HepG2 (cell line): Measurements from ENCODE around the gene RNU4-1. TPM values are rescaled to one million over a fixed set of nuclear protein-coding genes. Genes with fewer than 3 reads are reported as not detected.
A peak's percentile ranks its signal among the peaks of the same experiment; 100 is the strongest.

ENCODE experiments used
- BCL6 ChIP-seq: IDR thresholded peaks from 2 replicates; pipeline ENCODE4 v1.6.1; 2016; ENCODE audit warnings: missing genetic modification reagents, missing compliant biosample characterization
- JUNB ChIP-seq: sonication (generic); formaldehyde crosslinking; IDR thresholded peaks from 2 replicates; pipeline ENCODE4 v1.8.0; 2022; ENCODE audit warnings: missing genetic modification reagents, mild to moderate bottlenecking, borderline replicate concordance
- LCORL ChIP-seq, 2 experiments: fragments of 450-650 bp in 1 of 2; sonication (generic) in 1 of 2; formaldehyde crosslinking in 1 of 2; IDR thresholded peaks; 2 replicates each; pipeline versions ENCODE4 v1.5.0 to v1.6.1; 2017 to 2020; ENCODE audit warnings: antibody characterized with exemption in 1 of 2, missing genetic modification reagents in 1 of 2
- NFAT5 ChIP-seq: sonication (generic); formaldehyde crosslinking; IDR thresholded peaks from 2 replicates; pipeline ENCODE4 v1.4.0; 2020; ENCODE audit warnings: missing genetic modification reagents
- PHF21A ChIP-seq: sonication (generic); formaldehyde crosslinking; IDR thresholded peaks from 2 replicates; pipeline ENCODE4 v1.5.0; 2020; ENCODE audit warnings: mild to moderate bottlenecking, missing genetic modification reagents
- SALL1 ChIP-seq: sonication (generic); formaldehyde crosslinking; IDR thresholded peaks from 2 replicates; pipeline ENCODE4 v1.8.0; 2022; ENCODE audit warnings: mild to moderate bottlenecking, missing genetic modification reagents
- SP4 ChIP-seq: sonication (generic); formaldehyde crosslinking; IDR thresholded peaks from 2 replicates; pipeline ENCODE4 v1.8.1; 2023; ENCODE audit warnings: mild to moderate bottlenecking, missing genetic modification reagents
- TMF1 ChIP-seq: sonication (generic); formaldehyde crosslinking; IDR thresholded peaks from 2 replicates; pipeline ENCODE4 v1.8.1; 2022; ENCODE audit warnings: low read depth, missing genetic modification reagents
- ZNF121 ChIP-seq: sonication (generic); formaldehyde crosslinking; IDR thresholded peaks from 2 replicates; pipeline ENCODE4 v1.5.0; 2020; ENCODE audit warnings: mild to moderate bottlenecking, missing genetic modification reagents
- ZNF24 ChIP-seq: fragments of 450-650 bp; IDR thresholded peaks from 2 replicates; pipeline ENCODE4 v1.6.1; 2017; ENCODE audit warnings: antibody characterized with exemption, mild to moderate bottlenecking
- ZNF318 ChIP-seq: sonication (generic); formaldehyde crosslinking; IDR thresholded peaks from 2 replicates; pipeline ENCODE4 v1.4.0; 2020; ENCODE audit warnings: mild to moderate bottlenecking, missing genetic modification reagents
- ZNF432 ChIP-seq: sonication (generic); formaldehyde crosslinking; IDR thresholded peaks from 2 replicates; pipeline ENCODE4 v1.5.0; 2020; ENCODE audit warnings: missing genetic modification reagents, mild to moderate bottlenecking, borderline replicate concordance
- ZNF674 ChIP-seq: sonication (generic); formaldehyde crosslinking; IDR thresholded peaks from 2 replicates; pipeline ENCODE4 v1.5.0; 2020; ENCODE audit warnings: low read depth, mild to moderate bottlenecking, missing genetic modification reagents
- ZNF710 ChIP-seq: sonication (generic); formaldehyde crosslinking; IDR thresholded peaks from 2 replicates; pipeline ENCODE4 v1.5.0; 2020; ENCODE audit warnings: mild to moderate bottlenecking, missing genetic modification reagents, borderline replicate concordance
- ZNF75D ChIP-seq: sonication (generic); formaldehyde crosslinking; IDR thresholded peaks from 2 replicates; pipeline ENCODE4 v1.8.1; 2023; ENCODE audit warnings: missing genetic modification reagents, mild to moderate bottlenecking, borderline replicate concordance
- polyA plus RNA-seq, 8 experiments: library from polyadenylated mRNA; depleted of rRNA in 3 of 8; stranded (reverse) in 7 of 8; unstranded in 1 of 8; fragments of >200 nt; fragmentation: Illumina TruSeq in 4 of 8; extraction: Trizol in 4 of 8; gene quantifications; 2 replicates each; pipeline versions ENCODE4 v1.2.1 to v1.2.3, GENCODE V29; 2011 to 2016; ENCODE audit warnings: low read depth in 4 of 8, missing spikeins in 1 of 8, mixed read lengths in 1 of 8; ENCODE audit not compliant: insufficient read depth in 1 of 8
- total RNA-seq, 5 experiments: library from RNA; depleted of rRNA; stranded (reverse); fragments of >200 nt; fragmentation: Illumina TruSeq; extraction: Trizol; gene quantifications; 2 replicates each; pipeline ENCODE4 v1.2.3, GENCODE V29; 2016; ENCODE audit warnings: low read depth in 1 of 5

Gene RNU4-1
- total and polyA plus RNA-seq, 2 of the 13 experiments (the other 11 are each of a cell fraction or from before 2014, with no cell fraction given), result 7,407 TPM; not detected in 1

GRCh38 chr12:120327593-120327992 is 34.6 kb upstream of the RNU4-1 start, which contains the start of gene PLA2G1B (continued):
- no peak for TF ChIP-seq NFAT5 (CRISPR knock-in tag)
- no peak for TF ChIP-seq JUNB (CRISPR knock-in tag)
- no peak for TF ChIP-seq ZNF432 (CRISPR knock-in tag)
- TF ChIP-seq ZNF24, result no peak
- TF ChIP-seq BCL6 (CRISPR knock-in tag), result 0 out of 2 replicates have a peak, but pooled peaks have one; percentile 13
- TF ChIP-seq LCORL (IDR thresholded peaks at IDR 0.05), result no peak
- no peak for TF ChIP-seq LCORL (CRISPR knock-in tag; IDR thresholded peaks at IDR 0.05)
- TF ChIP-seq ZNF674 (CRISPR knock-in tag), result no peak
- no peak for TF ChIP-seq ZNF75D (CRISPR knock-in tag)
- TF ChIP-seq ZNF318 (CRISPR knock-in tag), result no peak
- TF ChIP-seq ZNF710 (CRISPR knock-in tag), result 0 out of 2 replicates have a peak, but pooled peaks have one; percentile 15
- no peak for TF ChIP-seq PHF21A
- TF ChIP-seq TMF1 (CRISPR knock-in tag), result no peak
- no peak for TF ChIP-seq SP4 (CRISPR knock-in tag)
- TF ChIP-seq SALL1 (CRISPR knock-in tag), result peak; percentile 47
- no peak for TF ChIP-seq ZNF121 (CRISPR knock-in tag)
